Mammary epithelial cell (primary cell): ENCODE data around the gene ZCCHC13.
"Not testable (repeated sequence)": the region's sequence is repeated elsewhere in the genome, so short reads cannot be mapped to it uniquely, and the experiment has no call there.

ENCODE experiments used
- EZH2 ChIP-seq: IDR thresholded peaks from 2 replicates; pipeline ENCODE4 v1.6.1; 2012; ENCODE audit warnings: low read length, inconsistent platforms, borderline replicate concordance
- TF ChIP-seq, protein P1 (sequence below), 2 donors: IDR thresholded peaks in 1 of 2; conservative IDR thresholded peaks in 1 of 2; 2 replicates each; pipeline ENCODE4 v1.5.1; 2011 to 2012; ENCODE audit warnings: inconsistent platforms in 2 of 2, low read length in 2 of 2, mild to moderate bottlenecking in 2 of 2, control low read depth in 1 of 2, low read depth in 1 of 2; ENCODE audit not compliant: insufficient read depth in 1 of 2; ENCODE audit errors: extremely low read depth in 1 of 2

DNA sequence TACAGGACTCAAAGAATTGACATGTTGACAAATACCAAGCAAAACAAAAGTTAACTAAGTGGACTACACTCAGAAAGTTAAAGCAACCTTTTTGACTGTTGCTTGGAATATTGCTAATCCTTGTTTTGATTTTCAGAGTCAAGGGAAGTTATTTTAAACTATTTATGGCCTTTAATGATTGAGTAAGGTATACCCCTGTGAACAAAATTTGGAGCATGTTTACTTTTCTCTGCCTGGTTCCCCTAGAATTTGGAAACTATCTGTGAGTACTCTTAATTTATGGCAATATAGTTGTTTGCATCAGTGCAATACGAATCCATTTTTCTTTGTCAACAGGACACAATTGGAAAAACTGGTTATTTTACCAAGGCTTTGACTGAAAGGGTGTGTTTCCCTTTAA, 45.9 kb upstream of the ZCCHC13 start:
- TF ChIP-seq, protein P1, sequence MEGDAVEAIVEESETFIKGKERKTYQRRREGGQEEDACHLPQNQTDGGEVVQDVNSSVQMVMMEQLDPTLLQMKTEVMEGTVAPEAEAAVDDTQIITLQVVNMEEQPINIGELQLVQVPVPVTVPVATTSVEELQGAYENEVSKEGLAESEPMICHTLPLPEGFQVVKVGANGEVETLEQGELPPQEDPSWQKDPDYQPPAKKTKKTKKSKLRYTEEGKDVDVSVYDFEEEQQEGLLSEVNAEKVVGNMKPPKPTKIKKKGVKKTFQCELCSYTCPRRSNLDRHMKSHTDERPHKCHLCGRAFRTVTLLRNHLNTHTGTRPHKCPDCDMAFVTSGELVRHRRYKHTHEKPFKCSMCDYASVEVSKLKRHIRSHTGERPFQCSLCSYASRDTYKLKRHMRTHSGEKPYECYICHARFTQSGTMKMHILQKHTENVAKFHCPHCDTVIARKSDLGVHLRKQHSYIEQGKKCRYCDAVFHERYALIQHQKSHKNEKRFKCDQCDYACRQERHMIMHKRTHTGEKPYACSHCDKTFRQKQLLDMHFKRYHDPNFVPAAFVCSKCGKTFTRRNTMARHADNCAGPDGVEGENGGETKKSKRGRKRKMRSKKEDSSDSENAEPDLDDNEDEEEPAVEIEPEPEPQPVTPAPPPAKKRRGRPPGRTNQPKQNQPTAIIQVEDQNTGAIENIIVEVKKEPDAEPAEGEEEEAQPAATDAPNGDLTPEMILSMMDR (conservative IDR thresholded peaks at IDR 0.05 in 1 of 2, IDR thresholded peaks at IDR 0.05 in 1 of 2; ENCODE audit: extremely low read depth in 1 of 2, insufficient read depth in 1 of 2, low read depth in 1 of 2, low read length in 2 of 2): not testable (repeated sequence)
- not testable (repeated sequence) for TF ChIP-seq EZH2
